ENCODE measurements around the gene HOMER1.

The HOMER1 gene

GRCh38 chr5:79484731-79485130 lies 29.2 kb downstream of the HOMER1 start:
- no peaks in the 10 kb centered on the region for H3K27me3 ChIP-seq (ENCODE audit: control insufficient read depth, insufficient read depth, low read length)
- no peaks in the 10 kb centered on the region for H3K36me3 ChIP-seq (ENCODE audit: control insufficient read depth, low read depth, low read length)
- no peak overlapping the region for H3K27ac ChIP-seq (ENCODE audit: low read length)
- no peaks in the 10 kb centered on the region for H3K9me3 ChIP-seq (ENCODE audit: control insufficient read depth, low read depth, low read length)
- H3K4me3 ChIP-seq (ENCODE audit: low read length) = no peak overlapping the region
- H3K4me1 ChIP-seq (ENCODE audit: control insufficient read depth, low read depth, low read length) = no peaks in the 10 kb centered on the region
- no peak overlapping the region for H3K9ac ChIP-seq (ENCODE audit: low read length)

GRCh38 chr5:79481574-79481973 lies 32.4 kb downstream of the HOMER1 start:
- H3K4me1 ChIP-seq (ENCODE audit: control insufficient read depth, low read depth, low read length) = peaks cover 12% of the 10 kb centered on the region
- H3K27ac ChIP-seq (ENCODE audit: low read length) = no peak overlapping the region
- no peak overlapping the region for H3K4me3 ChIP-seq (ENCODE audit: low read length)

GRCh38 chr5:79480991-79481390 lies 32.9 kb downstream of the HOMER1 start:
- Histone ChIP-seq H3K4me3 (ENCODE audit: low read length) (no peak overlapping the region), H3K36me3 (ENCODE audit: control insufficient read depth, low read depth, low read length) (no peaks in the 10 kb centered on the region), H3K9me3 (ENCODE audit: control insufficient read depth, low read depth, low read length) (no peaks in the 10 kb centered on the region), H3K4me1 (ENCODE audit: control insufficient read depth, low read depth, low read length) (peaks cover 17% of the 10 kb centered on the region), H3K27ac (ENCODE audit: low read length) (no peak overlapping the region), H3K9ac (ENCODE audit: low read length) (no peak overlapping the region), H3K27me3 (ENCODE audit: control insufficient read depth, insufficient read depth, low read length) (no peaks in the 10 kb centered on the region)

More at GRCh38 chr5:79481574-79481973, 32.4 kb downstream of the HOMER1 start:
- Histone ChIP-seq H3K9me3 (ENCODE audit: control insufficient read depth, low read depth, low read length) (no peaks in the 10 kb centered on the region), H3K36me3 (ENCODE audit: control insufficient read depth, low read depth, low read length) (no peaks in the 10 kb centered on the region), H3K27me3 (ENCODE audit: control insufficient read depth, insufficient read depth, low read length) (no peaks in the 10 kb centered on the region), H3K9ac (ENCODE audit: low read length) (no peak overlapping the region)

- H3K4me3 ChIP-seq (ENCODE audit: low read length) = no peak overlapping the region
- no peaks in the 10 kb centered on the region for H3K27me3 ChIP-seq (ENCODE audit: control insufficient read depth, insufficient read depth, low read length)
- H3K9me3 ChIP-seq (ENCODE audit: control insufficient read depth, low read depth, low read length) = no peaks in the 10 kb centered on the region
- no peak overlapping the region for H3K27ac ChIP-seq (ENCODE audit: low read length)
- H3K4me1 ChIP-seq (ENCODE audit: control insufficient read depth, low read depth, low read length) = peaks cover 35% of the 10 kb centered on the region
- no peak overlapping the region for H3K9ac ChIP-seq (ENCODE audit: low read length)
- H3K36me3 ChIP-seq (ENCODE audit: control insufficient read depth, low read depth, low read length) = no peaks in the 10 kb centered on the region
Observed at GRCh38 chr5:79475152-79475466, 38.8 kb downstream of the HOMER1 start.

- no peaks in the 10 kb centered on the region for H3K27me3 ChIP-seq (ENCODE audit: control insufficient read depth, insufficient read depth, low read length)
- no peak overlapping the region for H3K4me3 ChIP-seq (ENCODE audit: low read length)
- H3K27ac ChIP-seq (ENCODE audit: low read length) = no peak overlapping the region
- no peaks in the 10 kb centered on the region for H3K36me3 ChIP-seq (ENCODE audit: control insufficient read depth, low read depth, low read length)
- peaks cover 35% of the 10 kb centered on the region for H3K4me1 ChIP-seq (ENCODE audit: control insufficient read depth, low read depth, low read length)
- H3K9ac ChIP-seq (ENCODE audit: low read length) = no peak overlapping the region
- no peaks in the 10 kb centered on the region for H3K9me3 ChIP-seq (ENCODE audit: control insufficient read depth, low read depth, low read length)
Observed at GRCh38 chr5:79474367-79475151, 39.4 kb downstream of the HOMER1 start.

GRCh38 chr5:79471556-79471955 lies 42.4 kb downstream of the HOMER1 start:
- Histone ChIP-seq H3K9ac (ENCODE audit: low read length) (no peak overlapping the region), H3K4me3 (ENCODE audit: low read length) (no peak overlapping the region), H3K27ac (ENCODE audit: low read length) (no peak overlapping the region), H3K27me3 (ENCODE audit: control insufficient read depth, insufficient read depth, low read length) (no peaks in the 10 kb centered on the region), H3K36me3 (ENCODE audit: control insufficient read depth, low read depth, low read length) (no peaks in the 10 kb centered on the region), H3K4me1 (ENCODE audit: control insufficient read depth, low read depth, low read length) (peaks cover 22% of the 10 kb centered on the region), H3K9me3 (ENCODE audit: control insufficient read depth, low read depth, low read length) (no peaks in the 10 kb centered on the region)

GRCh38 chr5:79464695-79465332 lies 49.1 kb downstream of the HOMER1 start:
- Histone ChIP-seq H3K27me3 (ENCODE audit: control insufficient read depth, insufficient read depth, low read length) (no peaks in the 10 kb centered on the region), H3K4me1 (ENCODE audit: control insufficient read depth, low read depth, low read length) (peaks cover 8% of the 10 kb centered on the region), H3K4me3 (ENCODE audit: low read length) (no peak overlapping the region), H3K27ac (ENCODE audit: low read length) (no peak overlapping the region), H3K36me3 (ENCODE audit: control insufficient read depth, low read depth, low read length) (no peaks in the 10 kb centered on the region), H3K9ac (ENCODE audit: low read length) (no peak overlapping the region), H3K9me3 (ENCODE audit: control insufficient read depth, low read depth, low read length) (no peaks in the 10 kb centered on the region)

- Histone ChIP-seq H3K4me3 (ENCODE audit: low read length) (no peak overlapping the region), H3K9me3 (ENCODE audit: control insufficient read depth, low read depth, low read length) (no peaks in the 10 kb centered on the region), H3K27me3 (ENCODE audit: control insufficient read depth, insufficient read depth, low read length) (no peaks in the 10 kb centered on the region), H3K4me1 (ENCODE audit: control insufficient read depth, low read depth, low read length) (peaks cover 8% of the 10 kb centered on the region), H3K36me3 (ENCODE audit: control insufficient read depth, low read depth, low read length) (no peaks in the 10 kb centered on the region), H3K9ac (ENCODE audit: low read length) (no peak overlapping the region), H3K27ac (ENCODE audit: low read length) (no peak overlapping the region)
Observed at GRCh38 chr5:79464278-79464677, 49.7 kb downstream of the HOMER1 start.

GRCh38 chr5:79459626-79460025 lies 54.3 kb downstream of the HOMER1 start:
- no peak overlapping the region for H3K27ac ChIP-seq (ENCODE audit: low read length)

GRCh38 chr5:79456890-79457583 lies 56.9 kb downstream of the HOMER1 start:
- Histone ChIP-seq H3K9me3 (ENCODE audit: control insufficient read depth, low read depth, low read length) (no peaks in the 10 kb centered on the region), H3K27ac (ENCODE audit: low read length) (no peak overlapping the region), H3K4me3 (ENCODE audit: low read length) (no peak overlapping the region), H3K36me3 (ENCODE audit: control insufficient read depth, low read depth, low read length) (no peaks in the 10 kb centered on the region), H3K27me3 (ENCODE audit: control insufficient read depth, insufficient read depth, low read length) (no peaks in the 10 kb centered on the region), H3K9ac (ENCODE audit: low read length) (no peak overlapping the region), H3K4me1 (ENCODE audit: control insufficient read depth, low read depth, low read length) (no peaks in the 10 kb centered on the region)

More at GRCh38 chr5:79459626-79460025, 54.3 kb downstream of the HOMER1 start:
- H3K4me1 ChIP-seq (ENCODE audit: control insufficient read depth, low read depth, low read length) = peaks cover 8% of the 10 kb centered on the region
- H3K27me3 ChIP-seq (ENCODE audit: control insufficient read depth, insufficient read depth, low read length) = no peaks in the 10 kb centered on the region
- H3K4me3 ChIP-seq (ENCODE audit: low read length) = no peak overlapping the region
- no peaks in the 10 kb centered on the region for H3K36me3 ChIP-seq (ENCODE audit: control insufficient read depth, low read depth, low read length)
- no peak overlapping the region for H3K9ac ChIP-seq (ENCODE audit: low read length)
- no peaks in the 10 kb centered on the region for H3K9me3 ChIP-seq (ENCODE audit: control insufficient read depth, low read depth, low read length)

- Histone ChIP-seq H3K27ac (ENCODE audit: low read length) (no peak overlapping the region), H3K4me3 (ENCODE audit: low read length) (no peak overlapping the region), H3K4me1 (ENCODE audit: control insufficient read depth, low read depth, low read length) (no peaks in the 10 kb centered on the region), H3K9me3 (ENCODE audit: control insufficient read depth, low read depth, low read length) (no peaks in the 10 kb centered on the region), H3K27me3 (ENCODE audit: control insufficient read depth, insufficient read depth, low read length) (no peaks in the 10 kb centered on the region), H3K36me3 (ENCODE audit: control insufficient read depth, low read depth, low read length) (no peaks in the 10 kb centered on the region), H3K9ac (ENCODE audit: low read length) (no peak overlapping the region)
Observed at GRCh38 chr5:79456400-79456799, 57.5 kb downstream of the HOMER1 start.

Measured in iPS-18a (cell line).